Stimulated activated CD8-positive, alpha-beta memory T cell treated with anti-CD3 and anti-CD28 coated beads, Interleukin-4, amount 100 ng/mL, for 48 hours (primary cell): ENCODE measurements around the gene FURIN.
"Not testable (repeated sequence)": the region's sequence is repeated elsewhere in the genome, so short reads cannot be mapped to it uniquely, and the experiment has no call there.

Experiments used
- DNase-seq: peaks from one replicate; pipeline ENCODE4 v3.0.0-alpha.2; 2020

Gene FURIN

GRCh38 chr15:90883976-90884718 is 15.8 kb downstream of the FURIN start, which contains the start of gene FES:
FES (plus strand) TSS chr15:90884504; CDS start chr15:90885046, 542 bp downstream.
- peak; percentile 49 for DNase-seq

GRCh38 chr15:90884719-90885431 is 16.5 kb downstream of the FURIN start:
- DNase-seq = peak; percentile 38

- DNase-seq = peak; percentile 92
Observed at GRCh38 chr15:90885432-90886290, 17.3 kb downstream of the FURIN start.

GRCh38 chr15:90886291-90886614 is 17.9 kb downstream of the FURIN start:
- no peak for DNase-seq

- DNase-seq = no peak
Observed at GRCh38 chr15:90887037-90887481, 18.7 kb downstream of the FURIN start.

GRCh38 chr15:90889313-90889730 is 20.9 kb downstream of the FURIN start:
- DNase-seq = peak; percentile 26

GRCh38 chr15:90889736-90890456 is 21.5 kb downstream of the FURIN start:
- DNase-seq = no peak

- no peak for DNase-seq
Observed at GRCh38 chr15:90890839-90891238, 22.5 kb downstream of the FURIN start.

GRCh38 chr15:90891346-90891949 is 23.1 kb downstream of the FURIN start:
- no peak for DNase-seq

- no peak for DNase-seq
Observed at GRCh38 chr15:90892023-90892422, 23.6 kb downstream of the FURIN start.

- no peak for DNase-seq
Observed at GRCh38 chr15:90892498-90893174, 24.2 kb downstream of the FURIN start.

GRCh38 chr15:90893175-90894090 is 25.0 kb downstream of the FURIN start:
- peak; percentile 64 for DNase-seq

- DNase-seq = no peak
Observed at GRCh38 chr15:90895571-90896117, 27.3 kb downstream of the FURIN start.

GRCh38 chr15:90897131-90897655 is 28.8 kb downstream of the FURIN start:
- not testable (repeated sequence) for DNase-seq

- no peak for DNase-seq
Observed at GRCh38 chr15:90901175-90902039, 33.0 kb downstream of the FURIN start.

- peak; percentile 80 for DNase-seq
Observed at GRCh38 chr15:90902040-90902839, 33.9 kb downstream of the FURIN start.

GRCh38 chr15:90902840-90903732 is 34.7 kb downstream of the FURIN start, which contains the start of gene MAN2A2:
MAN2A2 (plus strand) TSS chr15:90903302; CDS start chr15:90904208, 906 bp downstream.
- DNase-seq = peak; percentile 87
